CD14-positive monocyte (primary cell): Measurements from ENCODE around the gene DNASE1. TPM values are rescaled to one million over a fixed set of nuclear protein-coding genes. Genes with fewer than 3 reads are reported as not detected.
"Not testable (repeated sequence)": the region's sequence is repeated elsewhere in the genome, so short reads cannot be mapped to it uniquely, and the experiment has no call there.

ENCODE experiments used
- DNase-seq, 3 donors: peaks; one replicate each; pipeline ENCODE4 v3.0.0-alpha.2; 2011 to 2022
- H2AFZ ChIP-seq: 2 replicates; pipeline ENCODE4 v1.6.0; 2012; ENCODE audit warnings: mild to moderate bottlenecking, low read depth, low read length, inconsistent platforms; ENCODE audit not compliant: insufficient read depth, poor library complexity, severe bottlenecking
- H3K27ac ChIP-seq, 2 donors: 1 replicate in 1 of 2; 2 replicates in 1 of 2; pipeline ENCODE4 v1.5.1; 2012 to 2013; ENCODE audit warnings: low read length in 2 of 2, control low read depth in 1 of 2, inconsistent platforms in 1 of 2, low read depth in 1 of 2, mild to moderate bottlenecking in 1 of 2
- H3K27me3 ChIP-seq, 2 donors: one replicate each; pipeline versions ENCODE4 v1.6.0 to v1.6.1; 2011 to 2013; ENCODE audit warnings: low read length in 2 of 2; ENCODE audit not compliant: control insufficient read depth in 2 of 2, insufficient read depth in 2 of 2
- H3K36me3 ChIP-seq, 2 donors: replicated peaks in 1 of 2; 1 replicate in 1 of 2; 2 replicates in 1 of 2; pipeline versions ENCODE4 v1.5.1 to v1.6.1; 2012 to 2013; ENCODE audit warnings: low read length in 2 of 2, control low read depth in 1 of 2, inconsistent platforms in 1 of 2, mild to moderate bottlenecking in 1 of 2; ENCODE audit not compliant: insufficient read depth in 2 of 2, control insufficient read depth in 1 of 2
- H3K4me1 ChIP-seq, 2 donors: 1 replicate in 1 of 2; 2 replicates in 1 of 2; pipeline versions ENCODE4 v1.5.1 to v1.6.1; 2012 to 2013; ENCODE audit warnings: low read length in 2 of 2, control low read depth in 1 of 2, inconsistent platforms in 1 of 2, mild to moderate bottlenecking in 1 of 2, moderate library complexity in 1 of 2; ENCODE audit not compliant: insufficient read depth in 2 of 2, control insufficient read depth in 1 of 2
- H3K4me2 ChIP-seq: replicated peaks from 2 replicates; pipeline ENCODE3; 2012; ENCODE audit warnings: low read length, moderate library complexity, mild to moderate bottlenecking; ENCODE audit not compliant: poor library complexity, severe bottlenecking; ENCODE audit errors: extremely low read depth
- H3K4me3 ChIP-seq, 3 experiments: fragments of 200-600 bp in 1 of 3; sonication (generic) in 1 of 3; replicated peaks in 1 of 3; 1 replicate in 2 of 3; 2 replicates in 1 of 3; pipeline ENCODE4 v1.5.1; 2011 to 2013; ENCODE audit warnings: low read length in 3 of 3, mild to moderate bottlenecking in 3 of 3, control low read depth in 2 of 3, low read depth in 2 of 3, inconsistent platforms in 1 of 3, moderate library complexity in 1 of 3
- H3K79me2 ChIP-seq: 2 replicates; pipeline ENCODE4 v1.6.0; 2012; ENCODE audit warnings: mild to moderate bottlenecking, control low read depth, inconsistent platforms, low read length, moderate library complexity; ENCODE audit not compliant: insufficient read depth
- H3K9ac ChIP-seq: 2 replicates; pipeline ENCODE4 v1.6.0; 2017; ENCODE audit warnings: low read length, mild to moderate bottlenecking; ENCODE audit not compliant: insufficient read depth, poor library complexity, severe bottlenecking
- H3K9me3 ChIP-seq, 2 donors: replicated peaks in 1 of 2; 1 replicate in 1 of 2; 2 replicates in 1 of 2; pipeline versions ENCODE4 v1.5.1 to v1.6.1; 2012 to 2013; ENCODE audit warnings: low read length in 2 of 2, control low read depth in 1 of 2; ENCODE audit not compliant: control insufficient read depth in 1 of 2, insufficient read depth in 1 of 2
- H4K20me1 ChIP-seq: 2 replicates; pipeline ENCODE4 v1.6.0; 2012; ENCODE audit warnings: mild to moderate bottlenecking, low read length, control low read depth, moderate library complexity; ENCODE audit not compliant: insufficient read depth
- H3K27ac Mint-ChIP-seq, 7 donors: one replicate each; pipeline ENCODE4 v1.8.0; 2020; ENCODE audit warnings: mild to moderate bottlenecking in 7 of 7, mixed read lengths in 7 of 7, moderate library complexity in 6 of 7, inconsistent platforms in 2 of 7
- H3K27me3 Mint-ChIP-seq, 3 donors: one replicate each; pipeline ENCODE4 v1.8.0; 2021 to 2022; ENCODE audit warnings: low read depth in 3 of 3, mild to moderate bottlenecking in 3 of 3, mixed read lengths in 3 of 3, moderate library complexity in 3 of 3, inconsistent platforms in 1 of 3
- H3K36me3 Mint-ChIP-seq, 2 donors: one replicate each; pipeline ENCODE4 v1.8.0; 2020; ENCODE audit warnings: mixed read lengths in 2 of 2, inconsistent platforms in 1 of 2, mild to moderate bottlenecking in 1 of 2
- H3K4me1 Mint-ChIP-seq: one replicate; pipeline ENCODE4 v1.8.0; 2020; ENCODE audit warnings: mild to moderate bottlenecking, mixed read lengths
- H3K4me3 Mint-ChIP-seq, 2 donors: one replicate each; pipeline ENCODE4 v1.8.0; 2020; ENCODE audit warnings: mild to moderate bottlenecking in 2 of 2, mixed read lengths in 2 of 2, moderate library complexity in 1 of 2
- H3K9me3 Mint-ChIP-seq, 7 donors: one replicate each; pipeline ENCODE4 v1.8.0; 2020 to 2022; ENCODE audit warnings: mixed read lengths in 7 of 7, mild to moderate bottlenecking in 6 of 7, moderate library complexity in 6 of 7, inconsistent platforms in 2 of 7
- WGBS: methylation state at CpG from one replicate; pipeline ENCODE4 v1.1.5; 2013; ENCODE audit warnings: missing lambda C conversion rate; ENCODE audit not compliant: insufficient coverage; 5-methylcytosine and 5-hydroxymethylcytosine counted together
- intact Hi-C, 2 donors: fragments of 100-400 bp; cut with micrococcal nuclease; formaldehyde crosslinking; loops; one replicate each; pipeline versions ENCODE4 v1.15.0 to v1.15.1; 2023
- polyA plus RNA-seq, 3 donors: library from polyadenylated mRNA; depleted of rRNA in 1 of 3; unstranded in 2 of 3; stranded (reverse) in 1 of 3; fragments of 300-500 nt in 2 of 3; fragments of >200 nt in 1 of 3; fragmentation: Illumina TruSeq in 2 of 3; gene quantifications; 1 replicate in 2 of 3; 2 replicates in 1 of 3; pipeline ENCODE4 v1.2.3, GENCODE V29; 2012 to 2021
- TF ChIP-seq, protein P1 (sequence below): fragments of 200-600 bp; IDR thresholded peaks from one replicate; pipeline ENCODE4 v1.8.0; 2022; ENCODE audit warnings: antibody characterized with exemption, mild to moderate bottlenecking

Gene DNASE1
- polyA plus RNA-seq, 3 donors: 1.5 to 21.1 TPM; not detected in 1

DNA sequence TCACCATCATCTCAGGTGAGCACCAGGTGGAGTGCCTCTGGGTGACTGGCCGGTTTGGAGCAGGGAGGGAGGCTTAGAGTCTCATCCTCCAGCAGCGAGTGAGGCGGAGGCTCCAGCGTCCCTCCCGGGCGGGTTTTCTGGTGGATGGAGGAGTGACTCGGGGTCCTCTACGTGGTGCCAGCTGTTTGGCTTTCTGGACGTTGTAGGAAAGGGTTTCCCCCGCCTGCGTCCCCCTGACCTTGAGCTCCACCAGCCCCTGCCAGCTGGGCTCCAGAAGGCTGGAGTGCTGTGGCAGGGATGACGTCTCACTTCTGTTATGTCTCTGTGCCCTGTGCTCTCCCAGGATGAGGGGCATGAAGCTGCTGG is 522 bp downstream of the DNASE1 start:
- TF ChIP-seq, protein P1, sequence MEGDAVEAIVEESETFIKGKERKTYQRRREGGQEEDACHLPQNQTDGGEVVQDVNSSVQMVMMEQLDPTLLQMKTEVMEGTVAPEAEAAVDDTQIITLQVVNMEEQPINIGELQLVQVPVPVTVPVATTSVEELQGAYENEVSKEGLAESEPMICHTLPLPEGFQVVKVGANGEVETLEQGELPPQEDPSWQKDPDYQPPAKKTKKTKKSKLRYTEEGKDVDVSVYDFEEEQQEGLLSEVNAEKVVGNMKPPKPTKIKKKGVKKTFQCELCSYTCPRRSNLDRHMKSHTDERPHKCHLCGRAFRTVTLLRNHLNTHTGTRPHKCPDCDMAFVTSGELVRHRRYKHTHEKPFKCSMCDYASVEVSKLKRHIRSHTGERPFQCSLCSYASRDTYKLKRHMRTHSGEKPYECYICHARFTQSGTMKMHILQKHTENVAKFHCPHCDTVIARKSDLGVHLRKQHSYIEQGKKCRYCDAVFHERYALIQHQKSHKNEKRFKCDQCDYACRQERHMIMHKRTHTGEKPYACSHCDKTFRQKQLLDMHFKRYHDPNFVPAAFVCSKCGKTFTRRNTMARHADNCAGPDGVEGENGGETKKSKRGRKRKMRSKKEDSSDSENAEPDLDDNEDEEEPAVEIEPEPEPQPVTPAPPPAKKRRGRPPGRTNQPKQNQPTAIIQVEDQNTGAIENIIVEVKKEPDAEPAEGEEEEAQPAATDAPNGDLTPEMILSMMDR: no peak
- Mint-ChIP-seq H3K36me3 (peaks cover 71 to 89% of the 10 kb centered on the region in 2 donors), H3K27me3 (no peaks in the 10 kb centered on the region), H3K27ac (no peak overlapping the region), H3K4me1 (peaks cover 1% of the 10 kb centered on the region), H3K9me3 (peaks cover 0 to 2% (median 0%) of the 10 kb centered on the region in 7 donors), H3K4me3 (no peak overlapping the region)
- Histone ChIP-seq H3K9me3 (no peaks in the 10 kb centered on the region), H3K4me1 (no peaks in the 10 kb centered on the region), H3K4me2 (no peak overlapping the region), H2AFZ (no peak overlapping the region), H4K20me1 (no peaks in the 10 kb centered on the region), H3K27ac (no peak overlapping the region), H3K36me3 (peaks cover 61 to 81% of the 10 kb centered on the region in 2 donors), H3K79me2 (no peaks in the 10 kb centered on the region), H3K4me3 (no peak overlapping the region), H3K9ac (no peak overlapping the region), H3K27me3 (no peaks in the 10 kb centered on the region)
- no peak for DNase-seq
- WGBS: 92% methylated on average over 12 of the region's 12 CpGs
- intact Hi-C loops: no loop called here

DNA sequence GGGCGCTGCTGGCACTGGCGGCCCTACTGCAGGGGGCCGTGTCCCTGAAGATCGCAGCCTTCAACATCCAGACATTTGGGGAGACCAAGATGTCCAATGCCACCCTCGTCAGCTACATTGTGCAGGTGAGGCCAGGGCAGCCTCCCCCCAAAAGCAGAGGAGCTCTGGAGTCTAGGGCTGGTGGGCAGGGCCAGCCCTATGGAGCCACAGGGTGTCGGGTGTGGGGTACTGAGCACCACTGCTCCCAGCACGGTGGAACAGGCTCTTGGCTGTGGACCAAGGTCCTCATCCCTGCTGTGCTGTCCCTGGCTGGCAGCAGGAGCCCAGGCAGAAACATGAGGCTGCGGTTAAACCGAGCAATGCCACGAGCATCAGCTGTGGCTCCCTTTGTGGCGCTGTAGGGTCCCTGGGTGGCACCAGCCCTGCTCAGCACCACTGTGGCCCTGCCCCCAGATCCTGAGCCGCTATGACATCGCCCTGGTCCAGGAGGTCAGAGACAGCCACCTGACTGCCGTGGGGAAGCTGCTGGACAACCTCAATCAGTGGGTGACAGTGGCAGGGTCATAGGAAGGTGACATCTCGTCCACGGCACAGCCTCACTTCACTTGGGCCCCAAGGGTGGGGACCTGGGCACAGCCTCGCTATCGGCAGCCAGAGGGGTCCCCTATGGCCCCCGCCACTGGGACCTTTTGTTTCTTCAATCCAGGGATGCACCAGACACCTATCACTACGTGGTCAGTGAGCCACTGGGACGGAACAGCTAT is 1.1 kb downstream of the DNASE1 start:
- Histone ChIP-seq H3K4me2 (no peak overlapping the region), H2AFZ (no peak overlapping the region), H3K27ac (no peak overlapping the region), H3K27me3 (no peaks in the 10 kb centered on the region), H3K9ac (no peak overlapping the region), H3K36me3 (peaks cover 66 to 86% of the 10 kb centered on the region in 2 donors), H3K4me1 (no peaks in the 10 kb centered on the region), H4K20me1 (no peaks in the 10 kb centered on the region), H3K9me3 (no peaks in the 10 kb centered on the region), H3K4me3 (no peak overlapping the region), H3K79me2 (no peaks in the 10 kb centered on the region)
- Mint-ChIP-seq H3K27me3 (no peaks in the 10 kb centered on the region), H3K9me3 (peaks cover 0 to 2% (median 0%) of the 10 kb centered on the region in 7 donors), H3K27ac (no peak overlapping the region), H3K4me3 (no peak overlapping the region), H3K4me1 (peaks cover 1% of the 10 kb centered on the region), H3K36me3 (peaks cover 71 to 89% of the 10 kb centered on the region in 2 donors)
- WGBS: 98% methylated on average over 18 of the region's 21 CpGs
- DNase-seq: no peak
- TF ChIP-seq, protein P1: no peak
- intact Hi-C loops: no loop called here

DNA sequence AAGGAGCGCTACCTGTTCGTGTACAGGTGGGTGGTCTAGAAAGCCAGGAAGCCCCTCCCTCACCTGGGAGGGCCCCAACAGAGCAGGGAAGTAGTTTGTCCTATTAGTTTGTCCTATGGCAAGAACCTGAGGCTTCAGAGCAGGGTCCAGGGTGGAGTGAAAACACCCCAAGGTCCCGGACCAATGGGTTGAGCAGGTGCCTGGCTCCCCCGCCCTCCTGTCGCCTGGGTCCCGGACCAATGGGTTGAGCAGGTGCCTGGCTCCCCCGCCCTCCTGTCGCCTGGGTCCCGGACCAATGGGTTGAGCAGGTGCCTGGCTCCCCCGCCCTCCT is 1.6 kb downstream of the DNASE1 start:
- H3K27ac Mint-ChIP-seq, DNase-seq, H3K27me3 ChIP-seq, H3K4me3 Mint-ChIP-seq, H3K9me3 ChIP-seq, H3K4me2 ChIP-seq, H3K4me1 ChIP-seq, H3K9ac ChIP-seq, intact Hi-C loops, H2AFZ ChIP-seq, H4K20me1 ChIP-seq, H3K27ac ChIP-seq, H3K9me3 Mint-ChIP-seq, H3K27me3 Mint-ChIP-seq, H3K4me1 Mint-ChIP-seq, H3K4me3 ChIP-seq, H3K79me2 ChIP-seq: not testable (repeated sequence)
- 100% methylated on average over 2 of the region's 10 CpGs for WGBS
- peaks cover 64 to 86% of the 10 kb centered on the region in 2 donors for H3K36me3 ChIP-seq
- H3K36me3 Mint-ChIP-seq: peaks cover 71 to 89% of the 10 kb centered on the region in 2 donors
